DND-41 (cell line): ENCODE measurements around the gene RRP1.

ENCODE experiments used
- CTCF ChIP-seq: IDR thresholded peaks from 2 replicates; pipeline ENCODE4 v1.5.1; 2012; ENCODE audit warnings: borderline replicate concordance, low read length, moderate library complexity, mild to moderate bottlenecking; ENCODE audit not compliant: poor library complexity, severe bottlenecking; ENCODE audit errors: extremely low read depth
- EZH2 ChIP-seq: IDR thresholded peaks from 3 replicates; pipeline ENCODE4 v1.6.1; 2012; ENCODE audit warnings: borderline replicate concordance, low read depth, mild to moderate bottlenecking, moderate library complexity, low read length, inconsistent platforms; ENCODE audit not compliant: severe bottlenecking

DNA sequence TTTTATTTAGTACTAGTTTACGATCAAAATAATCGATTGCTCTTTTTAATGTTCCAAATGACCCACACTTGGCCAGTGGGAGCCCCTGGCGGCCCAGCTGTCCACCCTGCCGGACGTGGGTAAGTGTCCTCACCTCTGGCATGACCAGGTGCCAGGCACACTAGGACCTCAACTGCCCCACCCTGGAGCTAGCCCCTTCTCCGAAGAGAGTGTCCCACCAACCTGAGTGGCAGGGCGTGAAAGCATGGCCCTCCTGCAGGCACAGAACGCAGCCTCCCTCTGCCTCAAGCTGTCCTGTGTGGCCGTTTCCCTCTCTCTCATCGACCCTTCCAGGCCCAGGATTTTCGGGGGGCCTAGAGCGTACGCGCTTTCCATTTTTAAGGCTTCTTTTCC lies 42.8 kb downstream of the RRP1 start:
- TF ChIP-seq CTCF (no peak), EZH2 (no peak)
